Measurements from ENCODE around the gene NAGPA.

NAGPA gene

GRCh38 chr16:5034167-5034523 is 410 bp upstream of the NAGPA start:
- ChIA-PET POLR2A (no interaction called here), CTCF (no interaction called here)
- no peak for TF ChIP-seq CTBP1 (IDR thresholded peaks at IDR 0.05; ENCODE audit: borderline replicate concordance)
- no peak for DNase-seq (ENCODE audit: extremely low spot score)

GRCh38 chr16:5032748-5033167 is 977 bp downstream of the NAGPA start:
- POLR2A ChIA-PET, result no interaction called here

GRCh38 chr16:5031601-5032000 is 2.1 kb downstream of the NAGPA start:
- POLR2A ChIA-PET, result no interaction called here
- CTCF ChIA-PET, result no interaction called here
- TF ChIP-seq BHLHE40 (IDR thresholded peaks at IDR 0.05; ENCODE audit: borderline replicate concordance), result no peak
- no peak for TF ChIP-seq L3MBTL2 (conservative IDR thresholded peaks at IDR 0.05)
- TF ChIP-seq SP1 (IDR thresholded peaks at IDR 0.05), result no peak
- no peak for TF ChIP-seq FOXK2 (IDR thresholded peaks at IDR 0.05)
- TF ChIP-seq FOXA1 (IDR thresholded peaks at IDR 0.05), result no peak
- TF ChIP-seq NFRKB (IDR thresholded peaks at IDR 0.05), result no peak
- no peak for DNase-seq (ENCODE audit: extremely low spot score)

More at GRCh38 chr16:5032748-5033167, 977 bp downstream of the NAGPA start:
- CTCF ChIA-PET, result no interaction called here
- no peak for DNase-seq (ENCODE audit: extremely low spot score)
- TF ChIP-seq SUZ12 (IDR thresholded peaks at IDR 0.05) (no peak), ELF4 (IDR thresholded peaks at IDR 0.05) (no peak), BHLHE40 (IDR thresholded peaks at IDR 0.05; ENCODE audit: borderline replicate concordance) (no peak), CTBP1 (IDR thresholded peaks at IDR 0.05; ENCODE audit: borderline replicate concordance) (no peak), FOXK2 (IDR thresholded peaks at IDR 0.05) (no peak), FOXA1 (IDR thresholded peaks at IDR 0.05) (no peak), L3MBTL2 (conservative IDR thresholded peaks at IDR 0.05) (no peak), PKNOX1 (IDR thresholded peaks at IDR 0.05) (no peak), NFRKB (IDR thresholded peaks at IDR 0.05) (no peak), ZNF384 (IDR thresholded peaks at IDR 0.05) (no peak), TARDBP (IDR thresholded peaks at IDR 0.05) (no peak), LEF1 (IDR thresholded peaks at IDR 0.05; ENCODE audit: borderline replicate concordance) (no peak), SP1 (IDR thresholded peaks at IDR 0.05) (no peak), ARNT (IDR thresholded peaks at IDR 0.05) (no peak), FOXM1 (IDR thresholded peaks at IDR 0.05; ENCODE audit: borderline replicate concordance) (no peak), HDGF (IDR thresholded peaks at IDR 0.05; ENCODE audit: borderline replicate concordance) (no peak)

- TF ChIP-seq PKNOX1 (IDR thresholded peaks at IDR 0.05) (no peak), LEF1 (IDR thresholded peaks at IDR 0.05; ENCODE audit: borderline replicate concordance) (no peak), SP1 (IDR thresholded peaks at IDR 0.05) (no peak), FOXK2 (IDR thresholded peaks at IDR 0.05) (no peak), HDGF (IDR thresholded peaks at IDR 0.05; ENCODE audit: borderline replicate concordance) (no peak), CTBP1 (IDR thresholded peaks at IDR 0.05; ENCODE audit: borderline replicate concordance) (no peak), TARDBP (IDR thresholded peaks at IDR 0.05) (no peak), SUZ12 (IDR thresholded peaks at IDR 0.05) (no peak), L3MBTL2 (conservative IDR thresholded peaks at IDR 0.05) (no peak), NFRKB (IDR thresholded peaks at IDR 0.05) (no peak), ARNT (IDR thresholded peaks at IDR 0.05) (no peak), FOXA1 (IDR thresholded peaks at IDR 0.05) (no peak), FOXM1 (IDR thresholded peaks at IDR 0.05; ENCODE audit: borderline replicate concordance) (no peak), ELF4 (IDR thresholded peaks at IDR 0.05) (no peak), ZNF384 (IDR thresholded peaks at IDR 0.05) (no peak)
- DNase-seq (ENCODE audit: extremely low spot score), result no peak
- POLR2A ChIA-PET, result no interaction called here
- CTCF ChIA-PET, result interaction anchor here (0.5 kb wide), 1 partner anchor 9 kb away, joined by 3 read pairs; no protein-coding TSS in a partner anchor
These were observed 3.4 kb downstream of the NAGPA start for GRCh38 chr16:5030251-5030870.

- ChIA-PET CTCF (no interaction called here), POLR2A (no interaction called here)
- TF ChIP-seq SUZ12 (IDR thresholded peaks at IDR 0.05), result no peak
- DNase-seq (ENCODE audit: extremely low spot score), result no peak
These were observed 4.7 kb downstream of the NAGPA start for GRCh38 chr16:5028950-5029475.

GRCh38 chr16:5027575-5028235 is 6.0 kb downstream of the NAGPA start:
- no peak for DNase-seq (ENCODE audit: extremely low spot score)
- CTCF ChIA-PET, result no interaction called here
- no peak for TF ChIP-seq TARDBP (IDR thresholded peaks at IDR 0.05)
- no peak for TF ChIP-seq ARNT (IDR thresholded peaks at IDR 0.05)
- TF ChIP-seq FOXK2 (IDR thresholded peaks at IDR 0.05), result no peak
- no peak for TF ChIP-seq FOXM1 (IDR thresholded peaks at IDR 0.05; ENCODE audit: borderline replicate concordance)
- TF ChIP-seq BHLHE40 (IDR thresholded peaks at IDR 0.05; ENCODE audit: borderline replicate concordance), result no peak
- TF ChIP-seq L3MBTL2 (conservative IDR thresholded peaks at IDR 0.05), result no peak
- TF ChIP-seq ZNF384 (IDR thresholded peaks at IDR 0.05), result no peak
- POLR2A ChIA-PET, result no interaction called here

GRCh38 chr16:5027086-5027485 is 6.6 kb downstream of the NAGPA start:
- TF ChIP-seq HDGF (IDR thresholded peaks at IDR 0.05; ENCODE audit: borderline replicate concordance) (no peak), FOXA1 (IDR thresholded peaks at IDR 0.05) (no peak), ZNF384 (IDR thresholded peaks at IDR 0.05) (no peak), SUZ12 (IDR thresholded peaks at IDR 0.05) (no peak), CTBP1 (IDR thresholded peaks at IDR 0.05; ENCODE audit: borderline replicate concordance) (no peak), TARDBP (IDR thresholded peaks at IDR 0.05) (no peak), SP1 (IDR thresholded peaks at IDR 0.05) (no peak), BHLHE40 (IDR thresholded peaks at IDR 0.05; ENCODE audit: borderline replicate concordance) (no peak), L3MBTL2 (conservative IDR thresholded peaks at IDR 0.05) (no peak), NFRKB (IDR thresholded peaks at IDR 0.05) (no peak), FOXM1 (IDR thresholded peaks at IDR 0.05; ENCODE audit: borderline replicate concordance) (no peak), PKNOX1 (IDR thresholded peaks at IDR 0.05) (no peak), LEF1 (IDR thresholded peaks at IDR 0.05; ENCODE audit: borderline replicate concordance) (no peak), FOXK2 (IDR thresholded peaks at IDR 0.05) (no peak), ARNT (IDR thresholded peaks at IDR 0.05) (no peak), ELF4 (IDR thresholded peaks at IDR 0.05) (no peak)
- ChIA-PET POLR2A (interaction anchor here (0.6 kb wide), 1 partner anchor 53 kb away, joined by 3 read pairs; no protein-coding TSS in a partner anchor), CTCF (no interaction called here)
- DNase-seq (ENCODE audit: extremely low spot score), result no peak
